GM21447 (cell line): Measurements from ENCODE around the gene FXYD1.
"Not testable (repeated sequence)": the region's sequence is repeated elsewhere in the genome, so short reads cannot be mapped to it uniquely, and the experiment has no call there.

ENCODE experiments used
- ATAC-seq: cut with Tn5 transposase; IDR thresholded peaks from one replicate; pipeline ENCODE4 v1.9.1; 2021; ENCODE audit not compliant: unreplicated experiment

The FXYD1 gene

DNA sequence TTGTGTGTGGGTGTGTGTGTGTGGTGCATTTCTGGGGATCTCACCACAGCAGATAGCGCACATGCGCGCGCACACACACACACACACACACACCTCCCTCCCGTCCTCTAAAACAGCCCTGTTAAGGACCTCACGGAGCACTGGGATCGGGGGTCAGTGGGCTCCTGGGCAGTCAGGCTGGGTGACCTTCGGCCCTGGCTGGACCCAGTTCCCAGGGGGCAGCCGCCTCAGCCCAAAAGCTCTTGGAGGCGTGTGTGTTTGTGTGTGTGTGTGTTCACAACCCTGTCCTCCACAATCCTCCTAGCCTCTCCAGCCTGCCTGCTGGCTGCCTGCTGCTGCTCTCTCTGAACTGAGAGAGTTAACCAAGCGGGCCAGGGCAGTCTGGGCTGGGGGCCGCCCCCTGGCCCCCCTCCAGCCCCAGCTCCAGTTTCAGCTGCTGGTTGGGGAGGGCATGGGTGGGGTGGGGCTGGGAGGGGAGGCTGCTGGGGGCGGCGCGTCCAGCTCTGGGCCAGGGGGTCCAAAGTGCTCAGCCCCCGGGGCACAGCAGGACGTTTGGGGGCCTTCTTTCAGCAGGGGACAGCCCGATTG lies at the start of gene FXYD1:
Gene FXYD1, plus strand, starts transcription at position 520 of the 588 bp plus-strand sequence. CDS start 1,256 bp downstream, outside the sequence.
- no peak for ATAC-seq

DNA sequence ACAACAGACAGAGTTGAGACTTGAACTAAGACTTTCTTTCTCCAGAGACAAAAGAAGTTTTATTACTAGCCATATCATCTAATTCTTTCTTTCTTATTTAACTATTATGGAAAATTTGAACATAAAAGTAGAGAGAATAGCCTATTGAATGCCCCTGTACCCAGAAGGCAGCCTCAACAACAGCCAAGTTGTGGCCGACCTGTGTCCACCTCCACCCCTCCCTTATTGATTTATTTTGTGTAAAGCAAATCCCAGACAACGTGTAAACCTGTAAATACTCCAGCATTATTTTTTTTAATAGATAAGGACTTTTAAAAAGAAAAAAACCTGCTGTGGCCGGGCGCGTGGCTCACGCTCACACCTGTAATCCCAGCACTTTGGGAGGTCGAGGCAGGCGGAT lies 49.1 kb upstream of the FXYD1 start:
- ATAC-seq: no peak

DNA sequence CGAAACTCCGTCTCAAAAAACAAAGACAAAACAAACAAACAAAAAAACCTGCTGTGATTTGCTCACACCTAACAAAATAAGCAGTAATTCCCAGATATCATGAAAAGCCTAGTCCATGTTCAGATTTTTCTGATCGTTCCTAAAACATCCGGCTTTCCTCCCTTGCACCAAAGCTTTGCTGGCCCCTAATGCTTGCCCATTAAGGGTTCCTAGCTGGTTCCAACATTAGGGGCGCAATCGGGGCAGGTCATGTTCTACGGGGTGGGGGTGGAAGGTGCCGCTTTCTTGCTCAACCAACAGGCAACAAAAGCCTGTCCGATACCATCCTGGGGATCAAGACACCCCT lies 48.5 kb upstream of the FXYD1 start:
- no peak for ATAC-seq

GRCh38 chr19:35090506-35091214 lies 48.0 kb upstream of the FXYD1 start:
- ATAC-seq: no peak

- no peak for ATAC-seq
These were observed 45.2 kb upstream of the FXYD1 start for GRCh38 chr19:35093430-35093829.

DNA sequence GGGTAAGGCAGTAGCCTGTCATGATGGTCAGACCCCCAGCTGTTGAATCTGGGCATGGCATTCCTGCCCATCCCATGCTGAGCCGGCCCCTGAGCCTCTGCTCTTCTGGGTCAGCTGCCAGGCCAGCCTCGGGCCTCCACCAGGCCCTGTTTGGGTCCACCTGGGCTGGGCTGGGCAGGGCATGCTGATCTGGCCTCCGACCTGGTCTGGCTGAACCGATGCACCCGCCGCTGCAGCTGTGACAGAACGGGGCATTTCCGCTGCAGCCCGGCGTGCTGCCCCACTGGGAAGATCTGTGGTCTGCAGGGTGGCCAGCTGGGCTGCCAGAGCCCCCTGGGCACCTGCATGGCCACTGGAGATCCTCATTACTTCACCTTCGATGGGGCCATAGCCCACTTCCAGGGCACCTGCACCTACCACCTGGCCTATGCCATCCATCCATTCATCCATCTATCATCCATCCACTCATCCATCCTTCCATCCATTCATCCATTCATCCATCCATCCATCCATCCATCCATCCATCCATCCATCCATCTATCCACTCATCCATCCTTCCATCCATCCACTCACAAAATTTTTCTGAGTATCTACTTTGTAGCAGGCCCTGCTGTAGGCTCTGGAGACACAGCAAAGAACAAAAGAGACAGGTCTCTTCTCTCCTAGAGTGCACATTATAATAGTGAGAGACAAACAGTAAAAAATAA lies 44.5 kb upstream of the FXYD1 start:
- ATAC-seq: no peak

DNA sequence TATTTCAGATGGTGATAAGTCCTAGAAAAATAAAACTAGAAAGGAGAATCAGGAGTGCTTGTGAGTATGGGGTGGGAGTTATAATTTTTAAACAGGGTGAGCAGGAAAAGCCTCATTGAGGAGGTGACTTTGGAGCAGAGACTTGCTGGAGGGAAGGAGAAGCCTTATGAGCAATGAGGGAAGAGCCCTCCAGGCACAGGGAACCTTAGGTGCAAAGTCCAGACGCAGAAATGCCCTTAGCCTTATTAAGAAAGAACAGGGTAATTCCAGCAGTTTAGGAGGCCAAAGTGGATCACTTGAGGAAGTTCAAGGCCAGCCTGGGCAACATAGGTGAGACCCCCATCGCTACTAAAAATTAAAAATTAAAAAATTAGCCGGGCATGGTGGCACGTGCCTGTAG lies 44.0 kb upstream of the FXYD1 start:
- ATAC-seq: no peak

GRCh38 chr19:35095667-35096368 lies 42.8 kb upstream of the FXYD1 start:
- ATAC-seq: no peak

DNA sequence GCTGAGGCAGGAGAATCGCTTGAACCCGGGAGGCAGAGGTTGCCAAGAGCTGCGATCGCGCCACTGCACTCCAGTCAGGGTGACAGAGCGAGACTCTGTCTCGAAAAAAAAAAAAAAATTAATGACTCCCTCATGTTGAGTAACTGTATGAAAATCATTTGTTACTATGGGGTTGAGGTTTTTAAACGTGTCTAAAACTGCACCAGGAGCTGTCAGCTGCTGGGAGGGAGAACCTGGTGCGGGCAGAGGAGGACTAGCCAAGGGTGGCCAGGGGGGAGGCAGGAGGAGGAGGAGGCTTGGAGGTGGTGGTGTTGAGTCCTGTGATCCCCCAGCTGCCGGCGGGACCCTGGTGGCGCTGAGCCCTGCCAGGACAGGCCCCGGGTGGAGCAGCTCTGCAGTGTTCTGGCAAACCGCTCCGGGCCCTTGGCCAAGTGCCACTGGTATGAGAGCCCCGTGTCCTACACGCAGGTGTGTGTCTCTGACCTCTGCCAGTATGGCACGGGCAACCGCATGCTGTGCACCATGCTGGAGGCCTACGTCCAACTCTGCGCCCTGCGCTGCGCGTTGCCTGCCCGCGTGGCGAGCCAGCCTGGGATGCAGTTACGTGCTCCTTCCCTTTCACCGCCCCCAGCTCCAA lies 40.1 kb upstream of the FXYD1 start:
- ATAC-seq: no peak

GRCh38 chr19:35099155-35099896 lies 39.3 kb upstream of the FXYD1 start:
- no peak for ATAC-seq

DNA sequence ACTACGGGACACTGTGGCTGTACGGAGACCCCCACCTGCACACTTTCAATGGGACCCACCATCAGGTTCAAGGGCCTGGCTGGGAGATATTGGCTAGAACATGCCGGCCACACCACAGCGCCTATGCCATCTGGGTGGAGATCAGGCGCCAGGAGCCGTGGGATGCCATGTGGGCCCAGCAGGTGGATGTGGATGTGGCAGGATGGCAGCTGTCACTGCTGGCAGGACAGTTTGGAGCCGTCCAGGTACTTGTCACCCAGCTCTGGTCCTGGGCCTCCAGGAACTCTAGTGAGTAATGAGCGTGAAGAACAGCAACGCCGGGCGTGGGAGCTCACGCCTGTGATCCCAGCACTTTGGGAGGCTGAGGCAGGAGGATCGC lies 38.7 kb upstream of the FXYD1 start:
- no peak for ATAC-seq

- no peak for ATAC-seq
These were observed 37.8 kb upstream of the FXYD1 start for GRCh38 chr19:35100588-35101533.

DNA sequence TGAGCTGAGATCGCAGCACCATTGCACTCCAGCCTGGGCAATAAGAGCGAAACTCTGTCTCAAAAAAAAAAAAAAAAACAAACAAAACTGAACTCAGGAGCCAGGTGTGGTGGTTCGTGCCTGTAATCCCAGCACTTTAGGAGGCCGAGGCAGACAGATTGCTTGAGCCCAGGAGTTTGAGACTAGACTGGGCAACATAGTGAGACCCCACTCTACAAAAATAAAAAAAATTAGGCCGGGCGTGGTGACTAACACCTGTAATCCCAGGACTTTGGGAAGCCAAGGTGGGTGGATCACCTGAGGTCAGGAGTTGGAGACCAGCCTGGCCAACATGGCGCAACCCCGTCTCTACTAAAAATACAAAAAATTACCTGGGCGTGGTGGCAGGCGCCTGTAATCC lies 36.7 kb upstream of the FXYD1 start:
- not testable (repeated sequence) for ATAC-seq

GRCh38 chr19:35103614-35104013 lies 35.0 kb upstream of the FXYD1 start:
- ATAC-seq: not testable (repeated sequence)

GRCh38 chr19:35104361-35104760 lies 34.3 kb upstream of the FXYD1 start:
- ATAC-seq: no peak

- ATAC-seq: no peak
These were observed 33.6 kb upstream of the FXYD1 start for GRCh38 chr19:35105047-35105410.

DNA sequence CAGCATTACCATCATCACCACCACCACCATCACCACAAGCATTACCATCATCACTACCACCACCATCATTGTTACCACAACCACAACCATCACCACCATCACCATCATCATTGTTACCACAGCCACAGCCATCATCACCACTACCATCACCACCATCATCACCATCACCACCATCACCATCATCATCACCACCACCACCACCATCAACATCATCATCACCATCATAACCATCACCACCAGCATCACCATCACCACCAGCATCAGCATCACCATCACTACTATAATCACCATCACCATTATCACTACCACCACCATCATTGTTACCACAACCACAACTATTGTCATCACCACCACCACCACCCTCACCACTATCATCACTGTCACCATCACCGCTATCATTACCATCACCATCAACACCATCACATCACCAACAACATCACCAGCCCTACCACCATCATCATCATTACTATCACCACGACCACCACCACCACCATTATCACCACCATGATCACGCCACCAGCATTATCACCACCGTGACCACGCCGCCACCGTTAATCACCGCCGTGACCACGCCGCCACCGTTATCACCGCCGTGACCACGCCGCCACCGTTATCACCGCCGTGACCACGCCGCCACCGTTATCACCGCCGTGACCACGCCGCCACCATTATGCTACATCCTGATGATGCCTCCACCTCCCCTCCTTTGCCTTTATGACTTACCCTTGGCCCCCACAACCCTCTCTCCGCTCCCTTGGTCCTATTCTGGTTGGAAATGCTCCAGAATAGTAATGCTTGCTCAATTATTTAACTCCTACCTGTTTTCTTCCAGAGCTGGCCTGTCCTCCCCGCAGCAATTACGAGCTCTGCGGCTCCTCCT lies 33.0 kb upstream of the FXYD1 start:
- ATAC-seq: no peak

DNA sequence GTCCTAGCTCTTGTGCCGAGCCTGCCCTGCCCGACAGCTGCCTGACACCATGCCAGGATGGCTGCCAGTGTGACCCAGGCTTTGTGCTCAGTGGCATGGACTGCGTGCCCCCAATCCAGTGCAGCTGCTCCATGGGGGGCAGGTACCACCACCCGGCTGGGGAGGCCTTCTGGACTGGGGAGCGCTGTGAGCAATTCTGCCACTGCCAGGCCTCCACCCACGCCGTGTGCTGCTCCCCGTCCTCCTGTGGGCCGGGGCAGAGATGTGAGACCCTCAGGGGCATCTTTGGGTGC lies 32.4 kb upstream of the FXYD1 start:
- ATAC-seq: no peak
